DMS53 (cell line): ENCODE measurements around the gene PATJ.
"Not testable (repeated sequence)": the region's sequence is repeated elsewhere in the genome, so short reads cannot be mapped to it uniquely, and the experiment has no call there.

Experiments
- DNase-seq: peaks from one replicate; lab custom pipeline; 2025; lab: John Stamatoyannopoulos, UW

The PATJ gene, protein sequence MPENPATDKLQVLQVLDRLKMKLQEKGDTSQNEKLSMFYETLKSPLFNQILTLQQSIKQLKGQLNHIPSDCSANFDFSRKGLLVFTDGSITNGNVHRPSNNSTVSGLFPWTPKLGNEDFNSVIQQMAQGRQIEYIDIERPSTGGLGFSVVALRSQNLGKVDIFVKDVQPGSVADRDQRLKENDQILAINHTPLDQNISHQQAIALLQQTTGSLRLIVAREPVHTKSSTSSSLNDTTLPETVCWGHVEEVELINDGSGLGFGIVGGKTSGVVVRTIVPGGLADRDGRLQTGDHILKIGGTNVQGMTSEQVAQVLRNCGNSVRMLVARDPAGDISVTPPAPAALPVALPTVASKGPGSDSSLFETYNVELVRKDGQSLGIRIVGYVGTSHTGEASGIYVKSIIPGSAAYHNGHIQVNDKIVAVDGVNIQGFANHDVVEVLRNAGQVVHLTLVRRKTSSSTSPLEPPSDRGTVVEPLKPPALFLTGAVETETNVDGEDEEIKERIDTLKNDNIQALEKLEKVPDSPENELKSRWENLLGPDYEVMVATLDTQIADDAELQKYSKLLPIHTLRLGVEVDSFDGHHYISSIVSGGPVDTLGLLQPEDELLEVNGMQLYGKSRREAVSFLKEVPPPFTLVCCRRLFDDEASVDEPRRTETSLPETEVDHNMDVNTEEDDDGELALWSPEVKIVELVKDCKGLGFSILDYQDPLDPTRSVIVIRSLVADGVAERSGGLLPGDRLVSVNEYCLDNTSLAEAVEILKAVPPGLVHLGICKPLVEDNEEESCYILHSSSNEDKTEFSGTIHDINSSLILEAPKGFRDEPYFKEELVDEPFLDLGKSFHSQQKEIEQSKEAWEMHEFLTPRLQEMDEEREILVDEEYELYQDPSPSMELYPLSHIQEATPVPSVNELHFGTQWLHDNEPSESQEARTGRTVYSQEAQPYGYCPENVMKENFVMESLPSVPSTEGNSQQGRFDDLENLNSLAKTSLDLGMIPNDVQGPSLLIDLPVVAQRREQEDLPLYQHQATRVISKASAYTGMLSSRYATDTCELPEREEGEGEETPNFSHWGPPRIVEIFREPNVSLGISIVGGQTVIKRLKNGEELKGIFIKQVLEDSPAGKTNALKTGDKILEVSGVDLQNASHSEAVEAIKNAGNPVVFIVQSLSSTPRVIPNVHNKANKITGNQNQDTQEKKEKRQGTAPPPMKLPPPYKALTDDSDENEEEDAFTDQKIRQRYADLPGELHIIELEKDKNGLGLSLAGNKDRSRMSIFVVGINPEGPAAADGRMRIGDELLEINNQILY (N-terminal part only)

DNA sequence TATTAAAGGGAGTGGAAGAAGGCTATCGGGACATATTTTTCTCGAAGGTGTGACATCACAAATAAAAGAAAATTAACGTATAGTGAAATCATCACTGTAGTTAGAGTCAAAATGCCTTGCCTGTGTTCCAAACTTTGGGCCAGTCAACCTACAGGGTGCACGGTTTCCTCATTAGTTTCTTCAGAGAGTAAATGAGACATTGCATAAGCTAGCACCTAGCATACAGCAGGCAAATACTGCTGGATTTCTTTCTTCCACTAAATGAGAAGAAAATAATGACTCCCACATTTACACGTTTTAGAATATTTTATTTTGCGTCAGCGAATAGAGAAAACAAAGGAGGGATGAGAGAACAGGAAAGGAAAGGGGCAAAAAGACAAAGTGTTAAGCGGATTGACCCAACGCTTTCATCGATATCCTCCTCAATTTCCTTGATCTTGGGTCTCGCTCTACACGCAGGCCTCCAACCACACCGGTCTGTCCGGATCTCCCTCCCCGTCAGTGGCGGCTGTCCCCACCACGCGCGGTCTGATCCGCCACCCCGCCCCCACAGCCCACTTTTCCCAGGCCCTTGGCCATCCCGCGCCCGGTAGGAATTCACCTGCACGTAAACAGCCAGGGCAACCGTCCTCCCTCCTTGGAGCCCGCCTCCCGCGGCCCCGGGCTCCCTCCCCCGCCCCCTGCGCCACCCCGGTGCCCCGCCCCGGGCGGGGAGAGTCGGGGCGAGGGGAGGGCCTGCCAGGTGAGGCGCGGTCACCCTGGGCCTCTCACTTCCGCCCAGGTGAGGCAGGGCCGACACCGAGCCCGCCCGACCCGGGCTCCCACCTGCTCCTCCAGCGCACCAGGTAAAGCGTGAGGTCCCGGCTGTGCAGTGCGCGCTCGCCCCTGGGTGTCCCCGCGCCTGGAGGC, at the start of gene PATJ:
Gene PATJ, plus strand, starts transcription at position 770 of the 909 bp plus-strand sequence. CDS start 20,413 bp downstream, outside the sequence.
- DNase-seq: peak; percentile 99

DNA sequence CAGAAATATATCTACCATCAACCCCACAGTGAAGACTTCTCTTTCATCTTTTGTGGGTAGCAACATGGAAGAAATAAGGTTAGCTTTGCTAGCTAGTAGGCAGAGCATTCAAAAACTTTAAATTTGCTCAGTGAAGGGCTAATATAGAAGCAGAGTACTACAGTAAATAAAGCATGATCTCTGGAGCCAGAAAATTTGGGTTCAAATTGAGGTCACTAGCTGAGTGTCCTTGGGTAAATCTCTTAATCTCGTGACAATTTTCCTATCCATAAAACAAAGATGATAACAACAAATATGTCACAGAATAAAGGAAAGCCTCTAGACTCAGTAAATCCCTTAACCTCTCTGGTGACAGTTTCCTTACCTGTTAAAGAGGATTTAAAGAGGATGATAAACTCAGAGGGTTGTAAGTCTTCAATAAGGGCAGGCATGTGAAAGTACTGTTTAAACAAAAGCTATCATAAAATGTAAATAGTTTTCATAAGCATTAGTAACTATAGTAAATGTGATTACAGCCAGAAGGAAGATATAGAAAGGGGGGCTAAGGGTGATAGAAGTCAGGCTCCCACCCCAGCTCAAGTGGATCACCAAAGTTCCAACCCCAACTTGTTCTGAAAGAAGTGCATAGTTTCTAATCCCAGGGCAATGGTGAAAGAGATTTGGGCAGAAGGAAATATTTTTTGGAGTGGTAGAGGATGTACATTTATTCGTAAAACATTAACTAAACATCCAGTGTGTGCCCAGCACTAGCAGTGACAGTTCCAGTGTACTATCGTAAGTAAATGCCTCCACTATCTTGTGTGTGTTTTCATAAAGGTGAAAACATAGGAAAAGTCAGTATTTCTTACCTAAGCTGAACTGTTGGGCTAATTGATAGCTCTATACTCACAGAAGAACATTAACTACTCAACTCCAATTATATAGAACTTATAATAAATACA, 42.1 kb upstream of the PATJ start:
- DNase-seq: peak; percentile 34

DNA sequence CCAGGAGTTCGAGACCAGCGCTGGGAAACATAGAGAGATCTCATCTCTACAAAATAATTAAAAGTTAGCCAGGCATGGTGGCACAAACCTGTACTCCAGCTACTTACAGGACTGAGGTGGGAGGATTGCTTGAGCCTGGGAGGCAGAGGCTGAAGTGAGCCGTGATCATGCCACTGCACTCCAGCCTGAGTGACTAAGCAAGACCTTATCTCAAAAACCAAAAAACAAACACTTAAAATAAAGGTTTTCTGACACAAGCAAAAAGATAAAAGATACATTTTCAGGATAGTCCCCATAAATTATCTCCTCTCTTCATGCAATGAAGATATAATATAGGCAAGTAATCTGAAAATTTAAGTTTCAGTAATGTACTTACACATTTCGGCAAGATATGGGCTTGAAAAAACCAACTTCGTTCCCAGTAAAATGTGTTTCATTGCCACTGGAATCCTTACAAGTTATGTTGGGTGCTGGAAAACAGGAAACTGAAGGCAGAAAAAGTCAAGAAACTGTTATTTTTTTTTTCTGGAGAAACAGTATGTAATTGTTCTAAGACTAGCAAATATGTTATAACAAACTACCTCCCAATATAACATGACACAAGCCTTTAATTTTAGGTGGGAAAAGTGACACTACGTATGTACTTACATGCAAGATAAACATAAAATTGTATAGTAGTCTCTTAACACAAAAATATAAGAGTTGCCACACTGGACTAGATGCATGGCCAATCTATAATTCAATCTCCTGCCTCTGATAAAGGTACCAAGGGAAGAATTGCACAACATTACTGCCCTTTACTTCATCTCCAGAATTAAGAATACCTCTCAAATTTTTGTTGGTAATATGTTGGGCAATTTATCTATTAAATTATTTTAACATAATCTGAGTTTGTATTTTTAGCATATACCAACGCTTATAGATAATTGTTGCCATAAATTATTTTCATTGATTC, 33.0 kb upstream of the PATJ start:
- DNase-seq: no peak

- DNase-seq: no peak
These were observed 32.4 kb upstream of the PATJ start for GRCh38 chr1:61709908-61710289.

- DNase-seq: peak; percentile 77
These were observed 31.0 kb upstream of the PATJ start for GRCh38 chr1:61711257-61711656.

- no peak for DNase-seq
These were observed 30.3 kb upstream of the PATJ start for GRCh38 chr1:61711969-61712368.

DNA sequence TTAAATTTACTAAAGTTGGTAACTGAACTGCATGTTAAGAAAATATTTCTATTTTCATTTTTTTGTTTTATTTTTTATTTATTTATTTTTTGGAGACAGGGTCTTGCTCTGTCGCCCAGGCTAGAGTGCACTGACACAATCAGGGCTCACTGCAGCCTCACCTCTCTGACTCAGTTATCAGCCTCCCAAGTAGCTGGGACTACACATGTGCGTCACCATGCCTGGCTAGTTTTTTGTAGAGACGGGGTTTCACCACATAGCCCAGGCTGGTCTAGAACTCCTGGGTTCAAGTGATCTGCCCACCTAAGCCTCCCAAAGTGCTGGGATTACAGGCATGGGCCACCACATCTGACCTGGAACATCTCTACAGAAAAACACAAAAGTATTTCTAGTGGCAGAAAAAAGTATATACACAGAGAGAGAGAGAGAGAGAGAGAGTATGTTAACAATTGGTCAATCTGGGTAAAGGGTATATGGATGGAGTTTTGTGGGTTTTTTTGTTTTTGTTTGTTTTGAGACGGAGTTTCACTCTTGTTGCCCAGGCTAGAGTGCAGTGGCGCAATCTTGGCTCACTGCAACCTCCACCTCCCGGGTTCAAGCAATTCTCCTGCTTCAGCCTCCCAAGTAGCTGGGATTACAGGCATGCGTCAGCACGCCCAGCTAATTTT, 23.1 kb upstream of the PATJ start:
- DNase-seq: not testable (repeated sequence)

DNA sequence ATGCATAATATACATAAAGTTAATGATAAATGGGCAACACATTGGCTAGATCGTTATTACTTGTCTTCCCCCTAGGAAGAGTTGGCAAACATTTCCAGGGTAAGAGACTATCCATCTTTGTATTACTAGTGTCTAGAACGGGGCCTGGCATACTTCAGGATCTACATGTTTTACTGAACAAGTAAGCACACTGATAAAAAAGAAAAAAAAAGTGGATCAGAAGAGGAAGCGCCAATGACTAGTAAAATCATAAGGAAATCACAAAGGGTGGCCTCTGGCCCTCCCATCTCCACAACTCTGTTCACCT, 17.8 kb upstream of the PATJ start:
- DNase-seq: peak; percentile 66

DNA sequence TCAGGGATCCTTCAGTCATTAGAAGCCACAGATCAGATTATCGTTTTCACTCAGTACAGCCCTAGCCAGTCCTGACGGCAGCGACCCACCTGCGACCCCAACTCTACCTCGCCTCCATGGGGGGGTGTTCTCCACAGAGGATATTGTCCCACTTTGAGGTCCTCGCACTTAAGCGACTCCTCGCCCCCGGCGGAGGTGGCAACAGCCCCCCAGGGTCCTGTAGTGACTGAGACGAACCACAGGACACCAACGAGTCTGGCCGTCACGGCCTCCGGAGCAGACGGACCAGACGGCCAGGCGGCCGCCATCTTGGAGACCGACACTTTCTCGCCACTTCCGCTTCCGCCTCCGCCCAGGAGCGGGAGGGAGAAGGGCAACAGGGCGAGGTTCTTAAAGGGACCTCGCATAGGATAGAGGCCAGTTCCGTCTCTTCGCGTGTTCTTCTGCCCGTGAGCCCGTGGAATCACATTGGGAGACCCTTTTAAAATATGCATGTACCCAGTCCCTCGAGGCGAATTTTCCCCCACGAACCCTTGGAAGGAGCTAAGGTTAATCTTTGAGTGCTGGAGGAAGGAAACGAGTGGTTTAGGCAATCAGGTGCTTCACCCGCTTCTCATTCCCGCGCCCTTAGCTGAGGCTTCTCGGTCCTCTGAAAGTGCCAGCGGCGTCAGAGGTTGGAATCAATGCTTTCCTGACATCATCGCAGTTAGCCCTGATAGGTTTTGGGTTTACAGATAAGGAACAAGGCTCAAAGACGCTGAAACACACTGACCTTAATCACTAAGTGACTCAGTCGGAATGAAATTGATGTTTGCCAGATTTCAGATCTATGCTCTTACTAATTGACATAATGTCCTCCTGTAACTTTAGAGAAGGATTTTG, 17.2 kb upstream of the PATJ start, which contains the start of gene TM2D1:
Gene TM2D1, minus strand, starts transcription at position 329 of the 882 bp plus-strand sequence. Its CDS starts 21 bp downstream, at position 308.
- peak; percentile 99 for DNase-seq

- no peak for DNase-seq
These were observed 14.7 kb upstream of the PATJ start for GRCh38 chr1:61727544-61727943.

GRCh38 chr1:61730679-61731078, 11.6 kb upstream of the PATJ start:
- DNase-seq: not testable (repeated sequence)

- DNase-seq: no peak
These were observed 9.6 kb upstream of the PATJ start for GRCh38 chr1:61732726-61733125.

DNA sequence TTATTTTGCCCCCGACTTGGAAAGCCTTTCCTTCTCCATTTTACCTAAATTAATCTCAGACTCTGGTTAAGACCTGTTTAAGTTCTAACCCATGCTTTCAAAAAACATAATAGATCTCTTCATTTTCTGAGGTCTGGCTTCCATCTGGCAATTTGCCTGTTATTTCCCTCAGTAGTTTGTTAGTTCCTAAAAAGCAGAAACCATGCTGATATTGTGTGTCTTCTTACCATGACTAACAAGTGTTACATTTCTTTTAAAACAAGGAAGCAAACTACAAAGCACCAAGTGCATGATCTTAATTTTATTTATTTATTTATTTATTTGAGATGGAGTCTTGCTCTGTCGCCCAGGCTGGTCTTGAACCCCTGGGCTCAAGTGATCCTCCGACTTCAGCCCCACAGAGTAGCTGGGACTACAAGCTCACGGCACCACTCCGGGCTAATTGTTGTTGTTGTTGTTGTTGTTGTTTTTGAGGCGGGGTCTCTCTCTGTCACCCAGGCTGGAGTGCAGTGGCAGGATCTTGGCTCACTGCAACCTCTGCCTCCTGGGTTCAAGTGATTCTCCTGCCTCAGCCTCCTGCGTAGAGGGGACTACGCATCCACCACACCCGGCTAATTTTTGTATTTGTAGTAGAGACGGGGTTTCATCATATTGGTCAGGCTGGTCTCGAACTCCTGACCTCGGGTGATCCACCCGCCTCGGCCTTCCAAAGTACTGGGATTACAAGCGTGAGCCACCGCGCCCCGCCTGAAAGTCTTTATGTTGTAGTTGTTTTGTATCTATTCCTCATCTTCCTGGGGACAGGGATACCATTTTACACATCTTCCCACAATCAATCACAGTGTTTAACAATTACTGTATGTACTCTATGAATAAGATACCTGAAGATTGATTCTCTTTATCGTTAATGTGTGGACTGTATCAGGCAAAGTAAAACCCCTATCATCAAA, 1.3 kb upstream of the PATJ start:
- peak; percentile 45 for DNase-seq

DNA sequence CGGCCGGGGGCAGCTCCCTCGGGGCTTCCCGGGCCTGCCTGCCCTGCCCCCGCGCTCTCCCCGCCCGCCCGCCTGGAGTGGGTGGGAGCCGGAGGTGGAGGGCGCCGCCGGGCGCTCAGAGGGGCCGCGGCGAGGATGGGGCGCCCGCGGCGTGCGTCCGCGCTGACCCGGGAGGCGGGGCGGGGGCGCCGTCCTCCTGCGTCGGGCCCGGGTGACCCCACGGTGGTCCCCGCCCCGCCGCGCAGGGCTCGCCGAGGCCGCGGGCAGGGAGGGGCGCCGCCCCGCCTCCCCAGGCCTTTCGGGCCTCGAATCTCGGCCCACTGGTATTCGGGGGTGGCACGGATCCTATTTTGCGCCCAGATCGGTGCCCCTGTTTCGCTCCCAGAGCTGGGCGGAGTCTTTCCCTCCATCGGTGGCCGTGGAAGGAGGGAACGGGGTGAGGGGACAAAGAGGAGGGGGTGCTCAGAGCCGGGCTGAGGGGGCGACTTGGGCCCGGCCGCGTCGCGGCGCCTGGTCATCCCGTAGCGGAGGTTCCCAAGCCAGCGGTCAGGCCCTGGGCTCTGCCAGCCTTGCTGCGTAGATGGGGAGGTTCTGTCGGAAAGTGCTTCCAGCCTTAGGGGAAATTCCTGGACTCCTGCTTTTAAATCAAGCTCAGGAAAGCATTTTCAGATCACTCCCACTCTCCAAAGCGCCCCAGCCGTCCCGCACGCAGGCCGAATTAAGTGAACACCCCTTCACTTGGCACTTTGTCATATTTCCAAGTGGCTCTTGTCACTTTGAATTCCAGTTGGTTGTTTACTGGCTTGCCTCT, 545 bp downstream of the PATJ start:
- peak; percentile 72 for DNase-seq

- no peak for DNase-seq
These were observed 1.1 kb downstream of the PATJ start for GRCh38 chr1:61743431-61743705.
